K562 (cell line): ENCODE results near the gene C11orf54. TPM values are rescaled to one million over a fixed set of nuclear protein-coding genes. Genes with fewer than 3 reads are reported as not detected.
A peak's percentile ranks its signal among the peaks of the same experiment; 100 is the strongest.

Experiments
- DIDO1 ChIP-seq: fragments of 450-650 bp; IDR thresholded peaks from 2 replicates; pipeline ENCODE4 v1.6.1; 2016; ENCODE audit warnings: low read depth, missing biosample characterization, missing genetic modification characterization
- HDGF ChIP-seq: fragments of 450-650 bp; IDR thresholded peaks from 2 replicates; pipeline ENCODE4 v1.6.1; 2016
- MAFK ChIP-seq: IDR thresholded peaks from 2 replicates; pipeline ENCODE4 v1.6.1; 2011; ENCODE audit warnings: low read length, improper control_type of control experiment
- RBM25 ChIP-seq: fragments of 200-400 bp; formaldehyde crosslinking; IDR thresholded peaks from 2 replicates; pipeline ENCODE4 v1.6.1; 2018; ENCODE audit warnings: low read length, low read depth, moderate library complexity; ENCODE audit not compliant: severe bottlenecking
- STAT5B ChIP-seq: fragments of 250-450 bp; sonication (Bioruptor Pico); IDR thresholded peaks from 2 replicates; pipeline ENCODE4 v1.8.0; 2021; ENCODE audit warnings: mild to moderate bottlenecking, inconsistent platforms
- ZBTB7A ChIP-seq: IDR thresholded peaks from 2 replicates; pipeline ENCODE4 v1.6.1; 2011; ENCODE audit warnings: low read depth, mild to moderate bottlenecking, low read length, moderate library complexity, borderline replicate concordance; ENCODE audit not compliant: control insufficient read depth
- ZNF212 ChIP-seq: fragments of 450-650 bp; formaldehyde crosslinking; IDR thresholded peaks from 2 replicates; pipeline ENCODE4 v1.4.0; 2020; ENCODE audit warnings: mild to moderate bottlenecking
- polyA plus RNA-seq, 8 experiments: library from polyadenylated mRNA; depleted of rRNA in 4 of 8; stranded (reverse) in 5 of 8; unstranded in 3 of 8; fragments of >200 nt; fragmentation: Nextera tagmentation in 2 of 8; fragmentation: Illumina TruSeq in 1 of 8; extraction: Ambion mirVana in 2 of 8; extraction: Trizol in 1 of 8; gene quantifications; 2 replicates each; pipeline versions ENCODE4 v1.2.1 to v1.2.3, GENCODE V29; 2011 to 2014; ENCODE audit warnings: inconsistent platforms in 1 of 8, missing spikeins in 1 of 8
- total RNA-seq, 7 experiments: library from RNA; depleted of rRNA in 6 of 7; stranded (reverse); fragments of >200 nt in 6 of 7; fragmentation: Illumina TruSeq in 2 of 7; extraction: Trizol in 2 of 7; gene quantifications; 2 replicates each; pipeline versions ENCODE4 v1.2.1 to v1.2.3, GENCODE V29; 2011 to 2021; ENCODE audit warnings: low replicate concordance in 1 of 7
- TF ChIP-seq, protein P1 (sequence below), 2 experiments: fragments of 450-650 bp; IDR thresholded peaks; 2 replicates each; pipeline ENCODE4 v1.6.1; 2016; ENCODE audit warnings: mild to moderate bottlenecking in 2 of 2, borderline replicate concordance in 1 of 2, low read depth in 1 of 2, moderate library complexity in 1 of 2
- TF ChIP-seq, protein P2 (sequence below): fragments of 450-650 bp; IDR thresholded peaks from 2 replicates; pipeline ENCODE4 v1.6.1; 2017; ENCODE audit warnings: antibody characterized with exemption
- TF ChIP-seq, protein P3 (sequence below): fragments of 450-650 bp; IDR thresholded peaks from 2 replicates; pipeline ENCODE4 v1.6.1; 2016
- TF ChIP-seq, protein P4 (sequence below): IDR thresholded peaks from 2 replicates; pipeline ENCODE4 v1.6.1; 2011; ENCODE audit warnings: borderline replicate concordance, low read depth, mild to moderate bottlenecking, moderate library complexity, low read length; ENCODE audit not compliant: insufficient read depth, poor library complexity, severe bottlenecking

The C11orf54 gene
- total and polyA plus RNA-seq, 9 of the 15 experiments (the other 6 are each of a cell fraction or from before 2014, with no cell fraction given) = 13.4 to 33.0 (median 23.1) TPM

DNA sequence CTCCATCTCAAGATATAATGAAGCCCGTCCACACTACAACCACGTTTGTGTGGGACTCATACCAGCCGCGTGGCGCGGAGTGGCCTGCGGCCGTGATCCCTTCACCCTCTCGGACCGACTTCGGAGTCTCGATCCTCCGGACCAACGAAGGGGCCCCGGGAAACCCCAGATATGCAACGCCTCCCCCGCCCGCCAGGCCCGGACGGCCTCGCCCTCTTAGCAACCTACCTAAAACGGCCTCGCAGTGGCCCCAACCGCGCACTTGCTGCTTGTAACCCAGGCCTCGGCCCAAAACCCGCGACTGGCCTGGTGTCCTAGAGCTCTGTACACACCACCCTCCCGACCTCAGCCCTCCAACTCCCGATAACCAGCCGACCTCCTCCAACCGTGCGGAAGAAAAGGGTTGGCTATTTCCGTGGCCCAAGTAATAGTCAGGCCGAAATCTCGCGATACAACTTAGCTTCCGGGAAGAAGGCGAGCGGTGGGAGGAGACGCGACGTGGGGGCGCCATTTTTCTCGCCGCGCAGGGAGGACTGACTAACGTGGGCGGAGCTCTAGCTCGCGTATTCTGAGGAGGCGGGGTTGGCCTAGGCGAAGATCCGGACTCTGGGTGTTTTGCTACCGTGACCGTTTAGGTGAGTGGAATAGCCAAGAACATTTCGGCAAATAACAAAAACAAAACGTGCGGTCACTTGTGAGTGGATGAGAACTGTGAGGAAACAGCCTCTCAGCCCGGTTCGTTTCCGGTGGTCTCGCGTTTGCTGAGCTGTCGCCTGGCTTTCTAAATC is at the start of gene C11orf54, which contains the start of gene TAF1D (continued):
- TF ChIP-seq, protein P1, sequence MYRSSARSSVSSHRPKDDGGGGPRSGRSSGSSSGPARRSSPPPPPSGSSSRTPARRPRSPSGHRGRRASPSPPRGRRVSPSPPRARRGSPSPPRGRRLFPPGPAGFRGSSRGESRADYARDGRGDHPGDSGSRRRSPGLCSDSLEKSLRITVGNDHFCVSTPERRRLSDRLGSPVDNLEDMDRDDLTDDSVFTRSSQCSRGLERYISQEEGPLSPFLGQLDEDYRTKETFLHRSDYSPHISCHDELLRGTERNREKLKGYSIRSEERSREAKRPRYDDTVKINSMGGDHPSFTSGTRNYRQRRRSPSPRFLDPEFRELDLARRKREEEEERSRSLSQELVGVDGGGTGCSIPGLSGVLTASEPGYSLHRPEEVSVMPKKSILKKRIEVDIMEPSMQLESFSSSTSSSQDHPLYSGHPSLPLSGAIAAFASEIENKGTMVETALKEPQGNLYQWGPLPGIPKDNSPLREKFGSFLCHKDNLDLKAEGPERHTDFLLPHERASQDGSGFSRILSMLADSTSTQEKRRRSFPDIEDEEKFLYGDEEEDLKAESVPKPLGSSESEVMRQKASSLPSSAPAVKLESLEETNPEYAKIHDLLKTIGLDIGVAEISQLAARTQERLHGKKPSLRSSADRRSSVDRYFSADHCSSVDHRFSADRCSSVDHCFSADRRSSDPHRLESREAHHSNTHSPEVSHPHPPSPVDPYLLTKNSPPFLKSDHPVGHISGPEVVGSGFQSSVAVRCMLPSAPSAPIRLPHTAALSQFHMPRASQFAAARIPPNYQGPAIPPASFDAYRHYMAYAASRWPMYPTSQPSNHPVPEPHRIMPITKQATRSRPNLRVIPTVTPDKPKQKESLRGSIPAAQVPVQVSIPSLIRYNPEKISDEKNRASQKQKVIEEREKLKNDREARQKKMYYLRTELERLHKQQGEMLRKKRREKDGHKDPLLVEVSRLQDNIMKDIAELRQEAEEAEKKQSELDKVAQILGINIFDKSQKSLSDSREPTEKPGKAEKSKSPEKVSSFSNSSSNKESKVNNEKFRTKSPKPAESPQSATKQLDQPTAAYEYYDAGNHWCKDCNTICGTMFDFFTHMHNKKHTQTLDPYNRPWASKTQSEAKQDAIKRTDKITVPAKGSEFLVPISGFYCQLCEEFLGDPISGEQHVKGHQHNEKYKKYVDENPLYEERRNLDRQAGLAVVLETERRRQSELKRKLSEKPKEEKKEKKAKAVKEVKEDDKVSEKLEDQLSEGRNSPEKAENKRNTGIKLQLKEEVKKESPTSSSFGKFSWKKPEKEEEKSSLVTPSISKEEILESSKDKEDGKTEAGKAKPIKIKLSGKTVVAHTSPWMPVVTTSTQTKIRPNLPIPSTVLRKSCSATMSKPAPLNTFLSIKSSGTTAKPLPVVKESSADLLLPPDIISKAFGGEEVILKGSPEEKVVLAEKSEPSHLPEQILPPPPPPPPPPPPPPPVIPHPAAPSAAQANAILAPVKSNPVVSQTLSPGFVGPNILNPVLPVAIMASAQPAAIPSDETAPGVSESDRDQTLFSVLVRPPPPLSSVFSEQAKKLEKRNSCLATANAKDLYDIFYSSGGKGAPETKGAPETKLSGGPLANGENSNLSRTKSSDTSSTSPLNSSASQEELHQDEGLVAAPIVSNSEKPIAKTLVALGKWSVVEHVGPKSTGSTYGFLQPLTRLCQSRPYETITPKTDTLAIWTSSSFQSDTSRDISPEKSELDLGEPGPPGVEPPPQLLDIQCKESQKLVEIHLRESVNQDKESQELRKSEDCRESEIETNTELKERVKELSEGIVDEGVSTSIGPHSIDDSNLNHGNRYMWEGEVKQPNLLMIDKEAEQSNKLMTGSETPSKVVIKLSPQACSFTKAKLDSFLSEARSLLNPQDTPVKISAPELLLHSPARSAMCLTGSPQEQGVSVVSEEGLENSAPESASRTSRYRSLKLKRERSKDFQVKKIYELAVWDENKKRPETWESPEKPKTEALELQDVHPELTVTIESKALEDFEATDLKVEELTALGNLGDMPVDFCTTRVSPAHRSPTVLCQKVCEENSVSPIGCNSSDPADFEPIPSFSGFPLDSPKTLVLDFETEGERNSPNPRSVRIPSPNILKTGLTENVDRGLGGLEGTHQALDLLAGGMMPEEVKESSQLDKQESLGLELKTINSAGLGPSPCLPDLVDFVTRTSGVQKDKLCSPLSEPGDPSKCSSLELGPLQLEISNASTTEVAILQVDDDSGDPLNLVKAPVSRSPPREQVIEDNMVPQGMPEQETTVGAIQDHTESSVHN (IDR thresholded peaks at IDR 0.05; ENCODE audit: borderline replicate concordance in 1 of 2, low read depth in 1 of 2) = no peak
- TF ChIP-seq RBM25 (peak; percentile 24), ZBTB7A (no peak), HDGF (no peak), STAT5B (CRISPR knock-in tag) (no peak), ZNF212 (CRISPR knock-in tag) (no peak), MAFK (peak; percentile 7; the same call in 1 of the 2 replicates), DIDO1 (tag) (no peak)
- TF ChIP-seq, protein P2, sequence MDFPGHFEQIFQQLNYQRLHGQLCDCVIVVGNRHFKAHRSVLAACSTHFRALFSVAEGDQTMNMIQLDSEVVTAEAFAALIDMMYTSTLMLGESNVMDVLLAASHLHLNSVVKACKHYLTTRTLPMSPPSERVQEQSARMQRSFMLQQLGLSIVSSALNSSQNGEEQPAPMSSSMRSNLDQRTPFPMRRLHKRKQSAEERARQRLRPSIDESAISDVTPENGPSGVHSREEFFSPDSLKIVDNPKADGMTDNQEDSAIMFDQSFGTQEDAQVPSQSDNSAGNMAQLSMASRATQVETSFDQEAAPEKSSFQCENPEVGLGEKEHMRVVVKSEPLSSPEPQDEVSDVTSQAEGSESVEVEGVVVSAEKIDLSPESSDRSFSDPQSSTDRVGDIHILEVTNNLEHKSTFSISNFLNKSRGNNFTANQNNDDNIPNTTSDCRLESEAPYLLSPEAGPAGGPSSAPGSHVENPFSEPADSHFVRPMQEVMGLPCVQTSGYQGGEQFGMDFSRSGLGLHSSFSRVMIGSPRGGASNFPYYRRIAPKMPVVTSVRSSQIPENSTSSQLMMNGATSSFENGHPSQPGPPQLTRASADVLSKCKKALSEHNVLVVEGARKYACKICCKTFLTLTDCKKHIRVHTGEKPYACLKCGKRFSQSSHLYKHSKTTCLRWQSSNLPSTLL = no peak
- TF ChIP-seq, protein P3, sequence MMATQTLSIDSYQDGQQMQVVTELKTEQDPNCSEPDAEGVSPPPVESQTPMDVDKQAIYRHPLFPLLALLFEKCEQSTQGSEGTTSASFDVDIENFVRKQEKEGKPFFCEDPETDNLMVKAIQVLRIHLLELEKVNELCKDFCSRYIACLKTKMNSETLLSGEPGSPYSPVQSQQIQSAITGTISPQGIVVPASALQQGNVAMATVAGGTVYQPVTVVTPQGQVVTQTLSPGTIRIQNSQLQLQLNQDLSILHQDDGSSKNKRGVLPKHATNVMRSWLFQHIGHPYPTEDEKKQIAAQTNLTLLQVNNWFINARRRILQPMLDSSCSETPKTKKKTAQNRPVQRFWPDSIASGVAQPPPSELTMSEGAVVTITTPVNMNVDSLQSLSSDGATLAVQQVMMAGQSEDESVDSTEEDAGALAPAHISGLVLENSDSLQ = no peak; the same call in 1 of the 2 replicates
- TF ChIP-seq, protein P4, sequence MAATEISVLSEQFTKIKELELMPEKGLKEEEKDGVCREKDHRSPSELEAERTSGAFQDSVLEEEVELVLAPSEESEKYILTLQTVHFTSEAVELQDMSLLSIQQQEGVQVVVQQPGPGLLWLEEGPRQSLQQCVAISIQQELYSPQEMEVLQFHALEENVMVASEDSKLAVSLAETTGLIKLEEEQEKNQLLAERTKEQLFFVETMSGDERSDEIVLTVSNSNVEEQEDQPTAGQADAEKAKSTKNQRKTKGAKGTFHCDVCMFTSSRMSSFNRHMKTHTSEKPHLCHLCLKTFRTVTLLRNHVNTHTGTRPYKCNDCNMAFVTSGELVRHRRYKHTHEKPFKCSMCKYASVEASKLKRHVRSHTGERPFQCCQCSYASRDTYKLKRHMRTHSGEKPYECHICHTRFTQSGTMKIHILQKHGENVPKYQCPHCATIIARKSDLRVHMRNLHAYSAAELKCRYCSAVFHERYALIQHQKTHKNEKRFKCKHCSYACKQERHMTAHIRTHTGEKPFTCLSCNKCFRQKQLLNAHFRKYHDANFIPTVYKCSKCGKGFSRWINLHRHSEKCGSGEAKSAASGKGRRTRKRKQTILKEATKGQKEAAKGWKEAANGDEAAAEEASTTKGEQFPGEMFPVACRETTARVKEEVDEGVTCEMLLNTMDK = no peak
